ENCODE results near the gene TBC1D32.
"Not testable (repeated sequence)": the region's sequence is repeated elsewhere in the genome, so short reads cannot be mapped to it uniquely, and the experiment has no call there.

TBC1D32 gene

GRCh38 chr6:121205569-121205968 lies 128.7 kb downstream of the TBC1D32 start:
- DNase-seq, result no peak

GRCh38 chr6:121201105-121201504 lies 133.2 kb downstream of the TBC1D32 start:
- no peak for DNase-seq

- not testable (repeated sequence) for DNase-seq
Observed at GRCh38 chr6:121196042-121196441, 138.2 kb downstream of the TBC1D32 start.

DNA sequence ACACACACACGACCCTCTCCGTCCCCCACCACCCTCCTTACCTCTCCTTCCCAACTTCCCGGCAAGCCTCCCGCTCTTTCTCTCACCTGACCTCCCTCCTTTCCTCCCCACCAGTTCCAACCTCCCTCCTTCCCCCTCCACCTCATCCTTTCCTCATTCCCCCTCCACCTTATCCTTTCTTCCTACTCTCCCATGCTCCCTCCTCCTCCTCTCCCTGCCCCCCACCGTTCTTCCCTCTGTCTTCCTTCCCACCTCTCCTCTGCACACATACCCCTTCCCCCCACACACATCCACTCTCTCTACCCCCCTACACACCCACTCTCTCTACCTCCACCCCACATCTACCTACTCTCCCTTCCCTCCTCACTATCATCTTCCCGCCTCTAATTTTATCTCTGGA lies 144.2 kb downstream of the TBC1D32 start:
- no peak for DNase-seq

GRCh38 chr6:121188356-121188755 lies 145.9 kb downstream of the TBC1D32 start:
- DNase-seq, result no peak

GRCh38 chr6:121187833-121188200 lies 146.5 kb downstream of the TBC1D32 start:
- no peak for DNase-seq

DNA sequence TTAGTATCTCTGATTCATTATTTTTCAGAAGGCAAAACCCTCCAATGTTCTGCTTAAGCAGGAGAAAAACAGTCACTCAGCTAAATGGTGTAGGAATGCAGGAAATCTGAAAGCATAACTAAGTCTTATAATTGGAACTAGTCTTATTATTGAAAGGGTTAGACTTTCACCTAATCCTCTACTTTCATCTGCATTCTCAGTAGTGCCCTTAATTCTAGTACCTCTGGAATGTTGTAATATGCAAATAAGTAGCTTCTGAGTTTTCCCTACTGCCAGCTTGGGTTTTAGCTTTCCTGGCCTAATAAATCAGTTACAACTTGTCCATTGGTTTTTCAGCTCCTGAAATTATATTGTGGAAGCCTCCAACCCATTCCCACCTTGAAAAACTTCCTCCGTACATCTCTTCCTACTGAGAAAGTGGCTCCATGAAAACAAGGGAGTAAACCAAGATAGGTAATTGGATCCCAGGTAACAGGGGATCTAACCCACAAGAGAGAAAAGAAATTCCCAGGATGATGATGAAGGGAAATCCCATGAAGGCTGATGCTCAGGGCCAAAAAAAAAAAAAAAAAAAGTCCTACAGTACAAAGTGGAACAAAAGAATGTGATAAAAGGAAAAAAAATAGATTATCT lies 147.0 kb downstream of the TBC1D32 start:
- DNase-seq, result no peak

DNA sequence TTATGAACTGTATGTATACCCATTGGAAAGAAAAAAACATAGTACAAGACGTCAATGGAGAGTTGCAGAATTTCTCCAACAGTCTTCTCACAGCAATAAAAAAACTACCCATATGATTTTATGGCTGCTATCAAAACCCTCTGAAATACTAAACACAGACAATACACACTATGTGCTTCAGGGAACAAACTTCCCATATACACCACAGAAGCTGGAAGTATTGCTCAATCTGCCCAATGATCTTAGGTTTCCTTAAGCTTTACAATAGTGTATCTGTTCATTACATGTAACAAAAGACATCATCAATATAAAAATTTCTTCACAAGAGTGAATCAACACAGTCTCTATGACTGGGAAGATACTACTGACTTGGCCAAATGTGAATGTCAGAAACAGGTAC lies 150.5 kb downstream of the TBC1D32 start:
- DNase-seq, result no peak

DNA sequence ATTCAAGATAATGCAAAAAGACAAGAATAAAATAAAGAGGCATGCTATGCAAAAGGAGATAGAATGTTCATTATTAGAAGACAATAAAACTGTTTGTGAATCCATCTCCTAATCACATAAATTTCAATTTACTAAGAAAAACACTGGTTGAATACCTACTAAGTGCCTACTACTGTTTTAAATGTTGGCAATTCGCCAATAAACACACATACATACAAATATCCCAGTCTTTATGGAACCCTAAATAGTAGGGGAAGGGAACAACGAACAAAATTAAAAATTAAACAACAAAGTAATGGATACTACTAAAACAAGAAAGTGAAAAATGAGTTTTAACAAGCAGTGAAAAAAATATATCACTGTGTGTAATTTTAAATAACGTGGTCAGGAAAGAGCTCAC lies 158.5 kb downstream of the TBC1D32 start:
- no peak for DNase-seq

DNA sequence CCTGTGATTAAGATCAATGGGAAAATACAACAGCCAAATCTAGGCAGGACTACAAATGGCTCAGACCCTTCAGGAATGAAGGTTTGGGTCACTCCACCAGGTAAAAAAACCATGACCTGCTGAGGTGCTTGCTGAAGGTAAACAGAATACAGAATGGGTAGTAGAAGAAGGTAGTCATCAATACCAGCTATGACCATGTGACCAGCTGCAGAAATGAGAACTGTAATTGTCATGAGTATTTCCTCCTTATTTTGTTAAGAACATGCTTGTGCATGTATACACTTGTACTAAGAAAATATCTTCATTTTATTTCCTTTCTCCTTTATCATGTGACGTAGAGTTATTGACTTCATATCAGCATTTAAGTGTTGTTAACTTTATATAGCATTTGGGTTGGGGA lies 161.8 kb downstream of the TBC1D32 start:
- not testable (repeated sequence) for DNase-seq

DNA sequence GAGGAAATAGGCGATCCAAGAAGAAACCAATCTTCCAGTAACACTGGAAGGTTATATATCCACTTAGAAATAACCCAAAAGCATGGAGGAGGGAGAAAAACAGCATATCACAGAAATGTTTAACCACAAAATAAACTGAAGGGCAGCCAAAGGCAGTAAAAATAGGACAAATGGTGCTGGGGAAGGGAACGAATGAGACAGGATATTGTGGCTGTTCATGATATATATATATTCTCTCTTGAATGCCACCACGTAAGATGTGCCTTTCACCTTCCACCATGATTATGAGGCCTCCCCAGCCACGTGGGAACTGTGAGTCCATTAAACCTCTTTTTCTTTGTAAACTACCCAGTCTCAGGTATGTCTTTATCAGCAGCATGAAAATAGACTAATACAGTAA lies 162.4 kb downstream of the TBC1D32 start:
- no peak for DNase-seq

- DNase-seq, result no peak
Observed at GRCh38 chr6:121161886-121162285, 172.4 kb downstream of the TBC1D32 start.

DNA sequence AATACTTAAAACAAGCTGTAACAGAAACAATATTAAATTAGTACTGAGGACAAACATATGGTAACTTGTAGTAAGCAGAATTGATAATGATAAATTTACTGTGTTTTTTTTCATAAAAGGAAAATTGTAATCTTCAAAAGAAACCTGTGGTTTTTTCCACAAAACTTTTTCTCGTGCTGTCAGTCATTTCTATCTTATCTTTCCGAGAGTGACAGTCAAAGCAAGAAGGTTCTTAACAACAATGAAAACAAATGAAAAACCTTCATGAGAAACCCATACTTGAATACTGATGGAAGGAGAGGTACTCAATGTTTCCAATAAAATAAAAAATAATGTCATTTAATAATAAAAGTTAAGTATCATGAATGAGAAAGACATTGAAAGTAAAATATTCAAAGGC lies 174.0 kb downstream of the TBC1D32 start:
- peak; percentile 1 for DNase-seq

DNA sequence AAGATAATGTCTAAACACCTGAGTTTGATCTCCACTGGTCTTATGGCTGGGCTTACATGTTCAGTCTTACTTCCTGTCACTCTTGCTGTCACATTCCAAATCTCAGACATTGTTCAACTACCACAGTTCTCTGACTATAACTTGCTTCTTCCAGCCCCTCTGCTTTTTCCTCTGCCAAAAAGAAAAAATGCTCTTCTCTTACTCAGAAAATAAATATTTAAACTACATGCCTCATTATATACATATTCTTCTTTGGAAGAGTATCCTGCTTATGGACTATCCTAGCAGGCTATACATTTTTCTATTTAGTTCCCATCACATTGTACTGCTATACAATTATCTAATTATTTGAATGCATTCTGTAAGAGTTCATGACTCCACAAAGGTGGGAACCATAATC lies 175.4 kb downstream of the TBC1D32 start:
- no peak for DNase-seq

GRCh38 chr6:121158438-121158837 lies 175.8 kb downstream of the TBC1D32 start:
- DNase-seq, result no peak

DNA sequence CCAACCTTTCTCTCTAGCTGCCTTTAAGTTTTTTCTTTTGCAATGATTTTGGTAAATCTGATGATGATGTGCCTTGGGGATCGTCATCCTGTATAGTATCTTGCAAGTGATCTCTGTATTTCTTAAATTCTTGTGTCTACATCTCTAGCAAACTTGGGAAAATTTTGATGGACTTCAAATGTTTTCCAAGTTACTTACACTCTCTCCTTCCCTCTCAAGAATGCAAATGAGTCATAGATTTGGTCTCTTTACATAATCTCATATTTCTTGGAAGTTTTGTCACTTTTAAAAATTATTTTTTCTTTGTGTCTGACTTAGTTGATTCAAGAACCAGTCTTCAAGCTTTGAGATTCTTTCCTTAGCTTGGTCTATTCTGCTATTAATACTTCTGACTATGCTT lies 176.4 kb downstream of the TBC1D32 start:
- DNase-seq, result no peak

DNA sequence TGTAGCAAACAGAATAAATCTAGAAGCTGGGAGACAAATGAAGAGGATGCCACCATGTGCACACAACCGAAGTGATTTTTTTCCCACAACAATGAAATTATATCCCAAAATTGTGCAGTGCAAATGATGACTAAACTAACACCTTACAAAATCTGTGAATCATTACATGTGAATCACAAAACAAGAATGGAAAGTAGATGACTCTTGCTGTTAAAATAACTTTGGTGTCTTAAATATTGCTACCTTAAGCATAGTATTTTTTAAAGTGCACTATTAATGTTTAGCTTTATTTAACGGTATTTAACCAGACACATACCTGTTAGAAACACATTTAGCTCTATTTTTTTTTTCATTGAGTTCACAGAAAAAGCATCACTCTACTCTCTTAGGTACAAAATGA lies 190.8 kb downstream of the TBC1D32 start:
- no peak for DNase-seq

DNA sequence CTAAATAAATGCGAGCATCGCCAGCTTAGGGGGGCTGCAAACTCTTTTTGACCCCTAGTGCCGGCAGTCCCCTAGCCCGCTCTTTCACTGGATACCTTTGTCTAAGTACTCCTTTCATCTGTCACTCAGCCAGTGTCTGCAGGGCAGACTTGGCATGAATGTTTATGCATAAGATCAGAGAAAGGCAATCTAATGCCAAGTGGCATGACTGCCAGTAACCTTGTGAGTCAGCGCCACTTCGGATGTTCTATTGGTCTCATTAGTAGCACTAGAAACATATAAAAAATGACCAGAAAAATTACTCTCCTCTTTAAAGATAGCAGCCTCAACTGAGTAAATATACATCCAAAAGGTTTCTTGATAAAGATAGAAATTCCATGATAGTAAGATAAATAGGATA lies 192.2 kb downstream of the TBC1D32 start:
- DNase-seq, result no peak

- DNase-seq, result no peak
Observed at GRCh38 chr6:121135425-121135824, 198.9 kb downstream of the TBC1D32 start.

- no peak for DNase-seq
Observed at GRCh38 chr6:121134922-121135321, 199.4 kb downstream of the TBC1D32 start.

DNA sequence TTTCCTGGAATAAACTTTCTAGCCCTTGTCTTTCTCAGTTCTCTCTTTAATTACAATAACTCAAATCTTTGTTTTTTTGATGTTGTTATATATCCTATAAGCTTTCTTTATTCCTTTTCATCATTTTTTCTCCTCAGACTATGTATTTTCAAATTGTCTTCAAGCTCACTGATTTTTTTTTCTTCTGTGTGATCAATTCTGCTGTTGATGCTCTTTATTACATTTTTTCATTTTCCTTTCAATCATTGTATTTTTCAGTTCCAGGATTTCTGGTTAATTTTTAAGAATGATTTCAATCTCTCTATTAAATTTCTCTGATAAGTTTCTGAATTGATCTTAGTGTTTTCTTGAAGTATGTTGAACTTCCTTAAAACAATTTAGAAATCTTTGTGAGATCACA lies 209.7 kb downstream of the TBC1D32 start:
- DNase-seq, result no peak

- DNase-seq, result no peak
Observed at GRCh38 chr6:121112356-121112755, 221.9 kb downstream of the TBC1D32 start.

DNA sequence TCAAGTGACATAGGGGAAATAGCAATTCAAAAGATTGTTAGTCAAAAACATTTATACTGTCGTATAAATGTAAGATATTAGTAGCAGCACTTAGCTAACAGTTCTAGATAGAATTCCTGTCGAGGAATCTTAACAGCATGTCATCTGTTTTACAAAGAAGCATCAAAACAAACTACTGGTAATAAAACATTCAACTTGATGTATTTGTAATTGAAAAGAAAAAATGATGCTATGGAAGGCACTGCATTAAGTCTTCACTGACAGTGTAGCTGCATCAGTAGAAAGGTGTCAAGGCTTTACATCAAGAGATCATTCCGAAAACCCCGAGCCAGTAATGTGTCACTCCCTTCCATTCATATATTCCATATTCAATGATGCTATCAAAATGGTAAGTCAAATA lies 223.5 kb downstream of the TBC1D32 start:
- no peak for DNase-seq

DNA sequence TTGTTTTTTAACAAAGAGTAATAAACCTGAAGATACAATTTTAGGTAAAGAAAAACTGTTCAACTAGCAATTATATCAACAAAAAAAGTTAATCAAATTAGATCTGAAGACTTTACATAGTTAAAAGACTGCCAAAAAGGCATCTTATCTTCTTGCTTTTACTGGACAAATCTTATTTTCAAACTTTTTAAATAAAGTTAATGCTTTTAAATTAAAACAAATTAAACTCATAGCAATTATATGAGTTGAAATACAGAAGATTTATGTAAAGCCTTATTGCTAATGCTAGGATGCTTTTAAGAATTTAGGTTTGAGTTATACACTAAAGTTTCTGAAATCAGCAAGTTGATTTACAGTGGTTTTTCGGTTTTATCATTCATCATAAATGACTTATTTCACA lies 227.3 kb downstream of the TBC1D32 start:
- DNase-seq, result no peak

DNA sequence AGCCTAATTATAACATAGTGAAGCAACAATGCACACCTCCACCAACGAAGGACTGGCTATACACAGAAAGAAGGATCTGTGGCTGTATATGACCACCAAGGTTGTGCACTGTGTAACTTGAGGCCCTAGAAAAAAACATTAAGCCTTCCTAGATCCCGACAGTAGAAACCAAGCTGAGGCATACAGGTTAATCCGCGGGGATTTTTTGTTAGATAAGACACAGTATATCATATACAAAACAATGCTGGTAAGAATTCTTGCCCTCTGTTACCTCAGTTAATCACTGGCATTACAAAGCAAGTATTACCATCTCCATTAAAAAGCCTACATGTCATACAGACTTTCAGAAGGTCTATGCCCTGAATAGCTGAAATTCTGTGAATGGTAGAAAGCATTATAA lies 228.8 kb downstream of the TBC1D32 start:
- no peak for DNase-seq

- DNase-seq, result no peak
Observed at GRCh38 chr6:121093928-121094327, 240.4 kb downstream of the TBC1D32 start.

Data from activated CD4-positive, alpha-beta T cell treated with anti-CD3 and anti-CD28 coated beads, Interleukin-2, amount 50 U/mL, for 16 hours (primary cell).